ENCODE measurements around the gene SCRN2.

GRCh38 chr17:47806026-47806912, 34.8 kb downstream of the SCRN2 start:
- TF ChIP-seq, protein P1, sequence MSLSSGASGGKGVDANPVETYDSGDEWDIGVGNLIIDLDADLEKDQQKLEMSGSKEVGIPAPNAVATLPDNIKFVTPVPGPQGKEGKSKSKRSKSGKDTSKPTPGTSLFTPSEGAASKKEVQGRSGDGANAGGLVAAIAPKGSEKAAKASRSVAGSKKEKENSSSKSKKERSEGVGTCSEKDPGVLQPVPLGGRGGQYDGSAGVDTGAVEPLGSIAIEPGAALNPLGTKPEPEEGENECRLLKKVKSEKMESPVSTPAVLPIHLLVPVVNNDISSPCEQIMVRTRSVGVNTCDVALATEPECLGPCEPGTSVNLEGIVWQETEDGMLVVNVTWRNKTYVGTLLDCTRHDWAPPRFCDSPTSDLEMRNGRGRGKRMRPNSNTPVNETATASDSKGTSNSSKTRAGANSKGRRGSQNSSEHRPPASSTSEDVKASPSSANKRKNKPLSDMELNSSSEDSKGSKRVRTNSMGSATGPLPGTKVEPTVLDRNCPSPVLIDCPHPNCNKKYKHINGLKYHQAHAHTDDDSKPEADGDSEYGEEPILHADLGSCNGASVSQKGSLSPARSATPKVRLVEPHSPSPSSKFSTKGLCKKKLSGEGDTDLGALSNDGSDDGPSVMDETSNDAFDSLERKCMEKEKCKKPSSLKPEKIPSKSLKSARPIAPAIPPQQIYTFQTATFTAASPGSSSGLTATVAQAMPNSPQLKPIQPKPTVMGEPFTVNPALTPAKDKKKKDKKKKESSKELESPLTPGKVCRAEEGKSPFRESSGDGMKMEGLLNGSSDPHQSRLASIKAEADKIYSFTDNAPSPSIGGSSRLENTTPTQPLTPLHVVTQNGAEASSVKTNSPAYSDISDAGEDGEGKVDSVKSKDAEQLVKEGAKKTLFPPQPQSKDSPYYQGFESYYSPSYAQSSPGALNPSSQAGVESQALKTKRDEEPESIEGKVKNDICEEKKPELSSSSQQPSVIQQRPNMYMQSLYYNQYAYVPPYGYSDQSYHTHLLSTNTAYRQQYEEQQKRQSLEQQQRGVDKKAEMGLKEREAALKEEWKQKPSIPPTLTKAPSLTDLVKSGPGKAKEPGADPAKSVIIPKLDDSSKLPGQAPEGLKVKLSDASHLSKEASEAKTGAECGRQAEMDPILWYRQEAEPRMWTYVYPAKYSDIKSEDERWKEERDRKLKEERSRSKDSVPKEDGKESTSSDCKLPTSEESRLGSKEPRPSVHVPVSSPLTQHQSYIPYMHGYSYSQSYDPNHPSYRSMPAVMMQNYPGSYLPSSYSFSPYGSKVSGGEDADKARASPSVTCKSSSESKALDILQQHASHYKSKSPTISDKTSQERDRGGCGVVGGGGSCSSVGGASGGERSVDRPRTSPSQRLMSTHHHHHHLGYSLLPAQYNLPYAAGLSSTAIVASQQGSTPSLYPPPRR (CRISPR knock-in tag; IDR thresholded peaks at IDR 0.05; ENCODE audit: borderline replicate concordance), result no peak
- TF ChIP-seq, protein P2, sequence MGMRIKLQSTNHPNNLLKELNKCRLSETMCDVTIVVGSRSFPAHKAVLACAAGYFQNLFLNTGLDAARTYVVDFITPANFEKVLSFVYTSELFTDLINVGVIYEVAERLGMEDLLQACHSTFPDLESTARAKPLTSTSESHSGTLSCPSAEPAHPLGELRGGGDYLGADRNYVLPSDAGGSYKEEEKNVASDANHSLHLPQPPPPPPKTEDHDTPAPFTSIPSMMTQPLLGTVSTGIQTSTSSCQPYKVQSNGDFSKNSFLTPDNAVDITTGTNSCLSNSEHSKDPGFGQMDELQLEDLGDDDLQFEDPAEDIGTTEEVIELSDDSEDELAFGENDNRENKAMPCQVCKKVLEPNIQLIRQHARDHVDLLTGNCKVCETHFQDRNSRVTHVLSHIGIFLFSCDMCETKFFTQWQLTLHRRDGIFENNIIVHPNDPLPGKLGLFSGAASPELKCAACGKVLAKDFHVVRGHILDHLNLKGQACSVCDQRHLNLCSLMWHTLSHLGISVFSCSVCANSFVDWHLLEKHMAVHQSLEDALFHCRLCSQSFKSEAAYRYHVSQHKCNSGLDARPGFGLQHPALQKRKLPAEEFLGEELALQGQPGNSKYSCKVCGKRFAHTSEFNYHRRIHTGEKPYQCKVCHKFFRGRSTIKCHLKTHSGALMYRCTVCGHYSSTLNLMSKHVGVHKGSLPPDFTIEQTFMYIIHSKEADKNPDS (CRISPR knock-in tag; IDR thresholded peaks at IDR 0.05), result no peak
- TF ChIP-seq FOSL2 (CRISPR knock-in tag; IDR thresholded peaks at IDR 0.05), result no peak
- TF ChIP-seq NBN (conservative IDR thresholded peaks at IDR 0.05), result no peak
- TF ChIP-seq ELF4 (CRISPR knock-in tag; IDR thresholded peaks at IDR 0.05; ENCODE audit: borderline replicate concordance), result no peak
- no peak for TF ChIP-seq AFF4 (CRISPR knock-in tag; IDR thresholded peaks at IDR 0.05)
- TF ChIP-seq HOXA7 (CRISPR knock-in tag; IDR thresholded peaks at IDR 0.05), result no peak
- no peak for TF ChIP-seq ZBTB4 (CRISPR knock-in tag; IDR thresholded peaks at IDR 0.05; ENCODE audit: borderline replicate concordance)
- TF ChIP-seq ZNF460 (CRISPR knock-in tag; IDR thresholded peaks at IDR 0.05; ENCODE audit: borderline replicate concordance), result no peak

All from HepG2 (cell line).